Inferior parietal cortex (tissue), 1 donor: ENCODE measurements around the gene PLLP.
A peak's percentile ranks its signal among the peaks of the same experiment; 100 is the strongest.
"Not testable (repeated sequence)": the region's sequence is repeated elsewhere in the genome, so short reads cannot be mapped to it uniquely, and the experiment has no call there.

ENCODE experiments used
- DNase-seq: peaks from one replicate; pipeline ENCODE4 v3.0.0-alpha.2; 2016; ENCODE audit errors: extremely low spot score

Gene PLLP

GRCh38 chr16:57273826-57274225, 10.6 kb downstream of the PLLP start:
- DNase-seq = no peak

GRCh38 chr16:57273359-57273758, 11.1 kb downstream of the PLLP start:
- no peak for DNase-seq

GRCh38 chr16:57271867-57272495, 12.5 kb downstream of the PLLP start:
- no peak for DNase-seq

GRCh38 chr16:57271063-57271345, 13.5 kb downstream of the PLLP start:
- no peak for DNase-seq

GRCh38 chr16:57270221-57271062, 14.0 kb downstream of the PLLP start:
- peak; percentile 79 for DNase-seq

GRCh38 chr16:57268804-57269800, 15.4 kb downstream of the PLLP start:
- DNase-seq = no peak

- DNase-seq = not testable (repeated sequence)
Measured at GRCh38 chr16:57267343-57267742, 17.1 kb downstream of the PLLP start.

- no peak for DNase-seq
Measured at GRCh38 chr16:57266531-57267260, 17.8 kb downstream of the PLLP start.

- no peak for DNase-seq
Measured at GRCh38 chr16:57265850-57266530, 18.5 kb downstream of the PLLP start.

- no peak for DNase-seq
Measured at GRCh38 chr16:57264950-57265371, 19.5 kb downstream of the PLLP start.

GRCh38 chr16:57264381-57264780, 20.1 kb downstream of the PLLP start:
- DNase-seq = no peak

GRCh38 chr16:57263541-57264351, 20.7 kb downstream of the PLLP start:
- no peak for DNase-seq

- no peak for DNase-seq
Measured at GRCh38 chr16:57262841-57263540, 21.5 kb downstream of the PLLP start.

- DNase-seq = no peak
Measured at GRCh38 chr16:57261806-57262205, 22.7 kb downstream of the PLLP start.

- DNase-seq = peak; percentile 73
Measured at GRCh38 chr16:57260294-57260929, 24.1 kb downstream of the PLLP start.

GRCh38 chr16:57258910-57259475, 25.5 kb downstream of the PLLP start:
- no peak for DNase-seq

- no peak for DNase-seq
Measured at GRCh38 chr16:57258226-57258909, 26.1 kb downstream of the PLLP start.

GRCh38 chr16:57257455-57258070, 26.9 kb downstream of the PLLP start:
- DNase-seq = no peak
